IMR-90 (cell line): ENCODE measurements around the gene ASB6.

Experiments used
- CEBPB ChIP-seq: IDR thresholded peaks from 2 replicates; pipeline ENCODE4 v1.6.1; 2012; ENCODE audit warnings: low read depth, low read length, improper control_type of control experiment
- CHD1 ChIP-seq: IDR thresholded peaks from 2 replicates; pipeline ENCODE4 v1.6.1; 2012; ENCODE audit warnings: low read depth, low read length, improper control_type of control experiment
- FOS ChIP-seq: fragments of 150-350 bp; IDR thresholded peaks from 2 replicates; pipeline ENCODE4 v1.6.1; 2016; ENCODE audit warnings: low read depth, low read length
- MXI1 ChIP-seq: IDR thresholded peaks from 2 replicates; pipeline ENCODE4 v1.6.1; 2012; ENCODE audit warnings: low read depth, mild to moderate bottlenecking, low read length, moderate library complexity, borderline replicate concordance
- NFE2L2 ChIP-seq: fragments of 150-350 bp; IDR thresholded peaks from 2 replicates; pipeline ENCODE4 v1.6.1; 2016; ENCODE audit warnings: low read depth, mild to moderate bottlenecking, low read length
- POLR2A ChIP-seq: IDR thresholded peaks from 2 replicates; pipeline ENCODE4 v1.6.1; 2012; ENCODE audit warnings: mild to moderate bottlenecking, low read depth, low read length
- RAD21 ChIP-seq: IDR thresholded peaks from 2 replicates; pipeline ENCODE4 v1.6.1; 2012; ENCODE audit warnings: low read length, improper control_type of control experiment
- SMC3 ChIP-seq: fragments of 150-350 bp; IDR thresholded peaks from 2 replicates; pipeline ENCODE4 v1.6.1; 2016; ENCODE audit warnings: low read depth, mild to moderate bottlenecking, antibody characterized with exemption, low read length, moderate library complexity
- TF ChIP-seq, protein P1 (sequence below): conservative IDR thresholded peaks from 2 replicates; pipeline ENCODE4 v1.5.1; 2012; ENCODE audit warnings: mild to moderate bottlenecking, low read depth, low read length, improper control_type of control experiment
- TF ChIP-seq, protein P2 (sequence below): fragments of 150-350 bp; IDR thresholded peaks from 2 replicates; pipeline ENCODE4 v1.6.1; 2017; ENCODE audit warnings: mild to moderate bottlenecking, antibody characterized with exemption, low read length, low read depth

DNA sequence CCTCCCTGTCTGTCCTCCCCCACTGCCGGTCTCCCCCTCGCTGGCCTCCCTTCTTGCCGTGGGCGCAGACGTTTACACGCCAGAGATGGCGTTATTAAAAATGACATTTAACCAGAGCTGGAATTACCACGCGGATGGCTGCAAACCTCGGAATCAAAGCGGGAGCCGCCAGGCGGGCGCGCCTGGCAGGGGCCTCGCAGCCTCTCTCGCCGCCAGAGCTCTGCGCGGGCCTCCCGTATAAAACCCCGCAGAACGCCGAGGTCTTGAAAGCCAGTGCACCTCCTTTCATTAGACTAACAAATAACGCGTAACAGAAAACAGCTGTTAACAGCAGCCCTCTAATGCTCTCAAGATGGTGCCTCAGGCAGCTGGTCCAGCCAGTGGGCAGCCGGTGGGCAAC lies 33.7 kb upstream of the ASB6 start:
- TF ChIP-seq RAD21, result no peak
- TF ChIP-seq, protein P1, sequence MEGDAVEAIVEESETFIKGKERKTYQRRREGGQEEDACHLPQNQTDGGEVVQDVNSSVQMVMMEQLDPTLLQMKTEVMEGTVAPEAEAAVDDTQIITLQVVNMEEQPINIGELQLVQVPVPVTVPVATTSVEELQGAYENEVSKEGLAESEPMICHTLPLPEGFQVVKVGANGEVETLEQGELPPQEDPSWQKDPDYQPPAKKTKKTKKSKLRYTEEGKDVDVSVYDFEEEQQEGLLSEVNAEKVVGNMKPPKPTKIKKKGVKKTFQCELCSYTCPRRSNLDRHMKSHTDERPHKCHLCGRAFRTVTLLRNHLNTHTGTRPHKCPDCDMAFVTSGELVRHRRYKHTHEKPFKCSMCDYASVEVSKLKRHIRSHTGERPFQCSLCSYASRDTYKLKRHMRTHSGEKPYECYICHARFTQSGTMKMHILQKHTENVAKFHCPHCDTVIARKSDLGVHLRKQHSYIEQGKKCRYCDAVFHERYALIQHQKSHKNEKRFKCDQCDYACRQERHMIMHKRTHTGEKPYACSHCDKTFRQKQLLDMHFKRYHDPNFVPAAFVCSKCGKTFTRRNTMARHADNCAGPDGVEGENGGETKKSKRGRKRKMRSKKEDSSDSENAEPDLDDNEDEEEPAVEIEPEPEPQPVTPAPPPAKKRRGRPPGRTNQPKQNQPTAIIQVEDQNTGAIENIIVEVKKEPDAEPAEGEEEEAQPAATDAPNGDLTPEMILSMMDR, result no peak
- no peak for TF ChIP-seq POLR2A
- no peak for TF ChIP-seq FOS
- TF ChIP-seq CHD1, result no peak
- TF ChIP-seq NFE2L2, result no peak
- no peak for TF ChIP-seq SMC3
- no peak for TF ChIP-seq CEBPB
- TF ChIP-seq, protein P2, sequence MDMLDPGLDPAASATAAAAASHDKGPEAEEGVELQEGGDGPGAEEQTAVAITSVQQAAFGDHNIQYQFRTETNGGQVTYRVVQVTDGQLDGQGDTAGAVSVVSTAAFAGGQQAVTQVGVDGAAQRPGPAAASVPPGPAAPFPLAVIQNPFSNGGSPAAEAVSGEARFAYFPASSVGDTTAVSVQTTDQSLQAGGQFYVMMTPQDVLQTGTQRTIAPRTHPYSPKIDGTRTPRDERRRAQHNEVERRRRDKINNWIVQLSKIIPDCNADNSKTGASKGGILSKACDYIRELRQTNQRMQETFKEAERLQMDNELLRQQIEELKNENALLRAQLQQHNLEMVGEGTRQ, result no peak
- TF ChIP-seq MXI1, result no peak
